Stimulated activated CD8-positive, alpha-beta memory T cell treated with anti-CD3 and anti-CD28 coated beads, Interleukin-15, amount 100 ng/mL, for 24 hours (primary cell): ENCODE data around the gene NME5.
"Not testable (repeated sequence)": the region's sequence is repeated elsewhere in the genome, so short reads cannot be mapped to it uniquely, and the experiment has no call there.

Experiments used
- DNase-seq: peaks from one replicate; pipeline ENCODE4 v3.0.0-alpha.2; 2020; ENCODE audit warnings: low read depth

NME5 gene

GRCh38 chr5:138138949-138139780 lies at the start of gene NME5:
Gene NME5 (minus strand): TSS chr5:138139428. CDS start chr5:138138780, 648 bp downstream.
- no peak for DNase-seq

- no peak for DNase-seq
These were observed 49.4 kb upstream of the NME5 start for GRCh38 chr5:138188626-138189025.

GRCh38 chr5:138186002-138186447 lies 46.8 kb upstream of the NME5 start:
- no peak for DNase-seq

- DNase-seq: no peak
These were observed 43.6 kb upstream of the NME5 start for GRCh38 chr5:138182808-138183207.

DNA sequence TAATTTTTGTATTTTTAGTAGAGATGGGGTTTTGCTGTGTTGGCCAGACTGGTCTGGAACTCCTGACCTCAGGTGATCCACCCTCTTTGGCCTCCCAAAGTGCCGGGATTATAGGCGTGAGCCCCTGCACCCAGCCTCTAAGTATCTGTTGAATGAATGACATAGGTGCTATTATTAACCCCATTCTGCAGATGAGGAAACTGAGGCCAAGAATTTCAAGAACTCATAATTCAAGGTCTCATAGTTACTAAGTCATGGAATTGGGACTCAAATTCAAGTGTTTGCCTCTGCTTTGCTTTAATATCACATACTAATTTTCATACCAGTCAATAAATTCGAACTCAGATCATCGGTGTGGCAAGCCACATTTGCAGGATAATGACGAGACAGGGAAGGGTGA lies 41.6 kb upstream of the NME5 start:
- DNase-seq: no peak

DNA sequence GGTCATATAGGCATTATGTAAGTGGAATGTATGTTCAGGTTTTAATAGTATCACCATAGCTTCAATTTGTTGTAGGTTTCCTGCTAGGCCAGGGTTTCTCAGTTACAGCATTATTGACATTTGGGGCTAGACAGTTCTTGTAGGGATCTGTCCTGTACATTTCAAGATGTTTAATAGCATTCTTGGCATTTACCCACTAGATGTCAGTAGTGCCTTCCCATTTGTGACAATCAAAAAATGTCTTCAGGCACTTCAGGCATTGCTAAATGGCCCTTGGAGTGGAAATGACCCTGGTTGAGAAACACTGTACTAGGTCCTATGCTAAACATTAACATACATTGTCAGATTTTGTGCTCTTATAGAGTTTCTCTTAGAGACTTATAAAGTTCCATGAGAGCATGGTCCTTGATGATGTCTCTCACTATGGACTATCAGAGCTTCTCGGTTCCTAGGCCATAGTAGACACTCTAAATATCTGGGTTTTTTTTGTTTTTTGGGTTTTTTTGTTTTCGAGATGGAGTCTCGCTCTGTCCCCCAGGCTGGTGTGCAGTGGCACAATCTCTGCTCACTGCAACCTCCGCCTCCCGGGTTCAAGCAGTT lies 41.1 kb upstream of the NME5 start:
- DNase-seq: no peak

DNA sequence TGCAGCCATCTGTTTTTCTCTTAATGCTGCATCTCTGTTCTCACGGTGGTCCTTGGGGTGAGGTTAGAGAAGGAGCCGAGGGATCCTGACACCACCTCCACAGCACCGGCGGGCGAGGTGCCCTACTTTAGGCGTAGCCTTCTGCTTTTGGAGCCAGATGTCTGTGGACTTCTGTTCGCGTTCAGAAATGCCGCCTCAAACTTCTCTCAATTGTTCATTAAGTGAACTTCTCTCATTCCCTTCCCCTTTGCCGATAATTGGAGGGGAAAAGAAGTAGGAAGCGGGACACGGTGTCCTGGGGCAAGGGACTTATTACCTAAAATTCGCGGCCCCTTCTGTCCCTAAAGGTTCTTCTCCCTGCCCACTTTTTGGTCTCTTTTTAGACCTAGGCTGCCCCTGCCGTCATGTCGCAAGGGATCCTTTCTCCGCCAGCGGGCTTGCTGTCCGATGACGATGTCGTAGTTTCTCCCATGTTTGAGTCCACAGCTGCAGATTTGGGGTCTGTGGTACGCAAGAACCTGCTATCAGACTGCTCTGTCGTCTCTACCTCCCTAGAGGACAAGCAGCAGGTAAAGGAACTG lies 40.1 kb upstream of the NME5 start:
- DNase-seq: no peak

DNA sequence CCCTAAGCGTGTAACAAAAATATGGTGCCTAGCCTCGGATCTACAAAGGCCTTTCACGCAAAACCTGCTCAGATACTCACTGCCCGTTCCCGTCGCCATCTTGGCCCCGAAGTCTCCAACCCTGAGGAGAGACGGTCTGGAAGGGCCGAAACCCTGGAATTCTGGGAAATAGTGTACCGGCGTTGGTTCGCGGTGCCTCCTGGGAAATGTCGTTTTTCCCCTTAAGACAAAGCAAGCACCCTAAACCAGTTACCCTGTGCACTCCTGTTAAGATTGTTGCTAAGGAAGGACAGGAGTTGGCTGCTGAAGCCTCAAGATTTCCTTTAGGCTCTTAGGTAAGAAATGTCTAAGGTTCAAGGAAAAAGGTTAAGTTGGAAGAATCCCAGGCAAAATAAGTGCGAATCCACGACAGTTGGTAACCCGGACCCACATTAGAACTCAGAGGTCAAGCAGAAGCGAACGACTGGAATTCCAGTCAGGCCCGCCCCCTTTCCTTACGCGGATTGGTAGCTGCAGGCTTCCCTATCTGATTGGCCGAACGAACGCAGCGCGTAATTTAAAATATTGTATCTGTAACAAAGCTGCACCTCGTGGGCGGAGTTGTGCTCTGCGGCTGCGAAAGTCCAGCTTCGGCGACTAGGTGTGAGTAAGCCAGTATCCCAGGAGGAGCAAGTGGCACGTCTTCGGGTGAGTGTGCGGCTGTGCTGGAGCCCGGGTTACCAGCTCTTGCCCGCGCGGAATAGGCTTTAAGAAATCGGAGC lies 39.5 kb upstream of the NME5 start, which contains the start of the genes BRD8 and KIF20A:
Gene BRD8, minus strand, starts transcription at position 115 of the 761 bp plus-strand sequence. Its CDS starts 16 bp downstream, at position 99.
Gene KIF20A, plus strand, starts transcription at position 597 of the 761 bp plus-strand sequence. CDS start 569 bp downstream, outside the sequence.
- peak; percentile 50 for DNase-seq

GRCh38 chr5:138177941-138178515 lies 38.8 kb upstream of the NME5 start:
- DNase-seq: no peak

- no peak for DNase-seq
These were observed 31.1 kb upstream of the NME5 start for GRCh38 chr5:138170299-138170698.

DNA sequence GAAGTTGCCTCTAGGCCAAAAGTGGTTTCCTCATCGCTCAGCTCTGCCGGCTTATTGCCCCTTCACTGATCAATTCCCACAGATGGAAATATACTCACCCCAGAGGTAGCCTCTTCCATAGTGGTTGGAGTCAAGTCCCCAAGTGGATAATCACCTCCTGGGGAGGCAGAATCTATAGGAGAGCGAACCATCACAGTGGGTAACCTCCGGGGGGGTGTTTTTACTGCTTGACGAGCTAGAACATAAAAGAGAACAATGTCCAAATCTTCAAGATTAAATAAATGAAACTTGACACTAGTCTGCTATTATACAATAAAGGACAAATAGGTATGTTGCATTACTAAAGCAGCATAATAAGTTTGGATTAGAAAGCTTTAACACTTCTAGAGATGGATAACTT lies 29.9 kb upstream of the NME5 start:
- DNase-seq: no peak

DNA sequence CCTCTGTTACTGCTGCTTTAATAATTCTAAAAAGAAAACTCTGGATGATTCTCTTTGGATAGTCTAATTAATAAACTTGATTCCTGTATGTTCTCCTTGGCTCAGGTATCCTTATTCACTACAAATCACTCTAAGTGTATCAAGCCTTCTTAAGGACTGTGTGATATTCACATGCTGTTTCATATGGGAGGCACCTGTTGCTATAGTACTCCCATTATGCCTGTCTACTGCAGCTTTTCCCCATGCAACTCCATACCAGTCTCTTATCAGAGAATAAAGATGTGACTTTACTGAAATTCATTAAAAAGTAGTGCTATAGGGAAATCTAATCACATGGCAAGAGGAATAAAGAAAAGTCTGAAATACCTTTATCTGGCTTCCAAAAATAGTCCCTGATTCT lies 24.5 kb upstream of the NME5 start:
- DNase-seq: no peak

- DNase-seq: no peak
These were observed 21.5 kb upstream of the NME5 start for GRCh38 chr5:138160706-138161105.

GRCh38 chr5:138159666-138160065 lies 20.4 kb upstream of the NME5 start:
- DNase-seq: no peak

GRCh38 chr5:138157626-138158025 lies 18.4 kb upstream of the NME5 start:
- DNase-seq: no peak

GRCh38 chr5:138155977-138156376 lies 16.7 kb upstream of the NME5 start:
- DNase-seq: not testable (repeated sequence)

DNA sequence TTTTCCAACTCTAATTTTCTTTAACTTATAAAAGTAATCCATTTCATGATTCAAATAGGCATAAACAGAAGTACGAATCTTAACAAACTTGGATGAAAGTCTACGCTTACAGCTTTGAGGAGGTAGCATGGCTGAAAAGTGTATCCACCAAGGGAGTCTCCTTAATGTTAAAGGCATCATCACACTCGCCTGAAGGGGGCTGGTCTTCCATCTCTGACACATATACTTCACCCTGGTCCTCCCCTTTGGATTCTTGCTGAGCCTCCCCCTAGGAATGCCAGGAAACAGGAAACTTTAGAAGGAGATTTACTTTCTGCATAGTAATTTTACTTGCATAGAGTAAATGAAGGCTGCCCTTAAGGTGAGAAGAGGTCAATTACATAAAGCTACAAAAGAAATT lies 10.3 kb upstream of the NME5 start:
- DNase-seq: no peak

DNA sequence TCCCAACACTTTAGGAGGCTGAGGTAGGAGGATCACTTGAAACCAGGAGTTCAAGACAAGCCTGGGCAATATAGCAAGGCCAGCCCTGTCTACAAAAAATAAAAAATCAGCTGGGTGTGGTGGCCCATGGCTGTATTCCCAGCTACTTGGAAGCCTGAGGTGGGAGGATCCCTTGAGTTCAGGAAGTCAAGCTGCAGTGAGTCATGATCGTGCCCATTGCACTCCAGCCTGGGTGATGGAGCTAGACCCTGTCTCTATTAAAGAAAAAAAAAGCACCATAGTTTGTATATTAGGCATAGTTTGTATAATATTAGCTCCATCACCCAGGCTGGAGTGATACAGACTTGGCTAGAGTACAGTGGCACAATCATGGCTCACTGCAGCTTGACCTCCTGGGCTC lies 9.6 kb upstream of the NME5 start:
- no peak for DNase-seq

DNA sequence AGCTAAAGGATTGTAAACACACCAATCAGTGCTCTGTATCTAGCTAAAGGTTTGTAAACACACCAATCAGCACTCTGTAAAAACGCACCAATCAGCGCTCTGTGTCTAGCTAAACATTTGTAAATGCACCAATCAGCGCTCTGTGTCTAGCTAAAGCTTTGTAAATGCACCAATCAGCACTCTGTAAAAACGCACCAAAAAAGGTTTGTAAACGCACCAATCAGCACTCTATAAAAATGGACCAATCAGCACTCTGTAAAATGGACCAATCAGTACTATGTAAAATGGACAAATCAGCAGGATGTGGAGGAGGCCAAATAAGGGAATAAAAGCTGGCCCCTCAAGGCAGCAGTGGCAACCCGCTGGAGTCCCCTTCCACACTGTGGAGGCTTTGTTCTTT lies 4.3 kb upstream of the NME5 start:
- DNase-seq: not testable (repeated sequence)

GRCh38 chr5:138141734-138142133 lies 2.5 kb upstream of the NME5 start:
- DNase-seq: no peak

- DNase-seq: no peak
These were observed 1.0 kb upstream of the NME5 start for GRCh38 chr5:138140268-138140667.

DNA sequence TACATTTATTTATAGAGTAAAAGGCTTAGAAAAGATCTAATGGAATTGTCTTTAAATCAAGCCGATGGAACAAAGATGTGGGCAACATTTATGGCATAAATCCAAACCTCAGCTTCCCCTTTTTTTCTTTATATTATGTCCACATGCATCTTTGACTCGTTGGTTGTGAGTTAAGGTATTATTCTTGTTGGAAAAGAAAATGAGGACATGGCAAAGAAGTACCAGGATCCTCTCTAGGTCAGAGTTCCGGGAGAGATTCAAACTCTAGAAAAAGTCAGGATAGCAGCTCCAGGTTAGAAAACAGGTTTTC lies 508 bp upstream of the NME5 start:
- DNase-seq: no peak
